ENCODE measurements around the gene SPINK5.

The SPINK5 gene

GRCh38 chr5:148125641-148126040 is 61.9 kb downstream of the SPINK5 start:
- DNase-seq (ENCODE audit: insufficient read length, low spot score) (no peak), FAIRE-seq (no peak)
- TF ChIP-seq CTCF (IDR thresholded peaks at IDR 0.05; ENCODE audit: insufficient read depth, missing control alignments): no peak

GRCh38 chr5:148135091-148136048 is 71.6 kb downstream of the SPINK5 start:
- TF ChIP-seq CTCF (IDR thresholded peaks at IDR 0.05; ENCODE audit: insufficient read depth, missing control alignments): no peak
- DNase-seq (ENCODE audit: insufficient read length, low spot score): no peak
- FAIRE-seq: no peak

DNA sequence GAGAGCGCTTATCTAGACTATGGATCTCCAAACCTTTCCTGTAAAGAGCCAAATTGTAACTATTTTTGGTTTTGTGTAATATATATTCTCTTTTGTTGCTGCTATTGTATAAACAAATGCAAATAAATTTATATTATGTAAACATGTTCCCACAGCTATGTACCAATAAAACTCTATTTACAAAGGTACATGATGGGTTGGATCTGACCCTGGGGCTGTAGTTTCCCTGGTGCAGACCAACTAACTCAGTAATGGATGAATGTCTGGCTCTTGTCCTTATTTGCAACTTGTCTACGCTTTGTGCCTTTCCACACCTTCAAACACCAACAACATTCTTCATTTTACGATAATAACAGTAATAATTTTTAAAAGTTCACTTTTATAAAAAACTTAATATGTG is 77.1 kb downstream of the SPINK5 start:
- no peak for TF ChIP-seq CTCF (IDR thresholded peaks at IDR 0.05; ENCODE audit: insufficient read depth, missing control alignments)

DNA sequence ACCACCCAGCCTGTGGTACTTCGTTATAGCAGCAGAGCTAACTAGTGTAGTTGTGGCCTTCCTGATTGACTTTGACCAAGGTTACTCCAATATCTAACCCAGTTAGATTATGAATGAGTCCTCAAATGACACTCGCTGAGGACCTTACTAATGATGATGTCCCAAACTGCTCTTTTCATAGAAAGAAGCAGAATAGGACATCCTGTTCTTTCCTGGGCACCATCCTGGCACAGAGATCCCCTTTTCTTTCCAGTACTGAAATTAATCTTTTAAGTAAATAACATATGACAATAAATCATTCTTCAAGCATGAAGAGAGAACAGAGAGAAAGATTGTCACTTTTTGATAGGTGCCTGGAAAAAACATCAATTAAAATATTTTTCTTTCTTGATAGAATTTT is 77.9 kb downstream of the SPINK5 start:
- TF ChIP-seq CTCF (IDR thresholded peaks at IDR 0.05; ENCODE audit: insufficient read depth, missing control alignments): no peak
- DNase-seq (ENCODE audit: insufficient read length, low spot score) (no peak), FAIRE-seq (no peak)

More for the DNA sequence above, 77.1 kb downstream of the SPINK5 start:
- no peak for FAIRE-seq
- no peak for DNase-seq (ENCODE audit: insufficient read length, low spot score)

GRCh38 chr5:148145916-148146315 is 82.1 kb downstream of the SPINK5 start:
- no peak for DNase-seq (ENCODE audit: insufficient read length, low spot score)
- TF ChIP-seq CTCF (IDR thresholded peaks at IDR 0.05; ENCODE audit: insufficient read depth, missing control alignments): no peak
- FAIRE-seq: no peak

GRCh38 chr5:148146487-148146886 is 82.7 kb downstream of the SPINK5 start:
- FAIRE-seq (no peak), DNase-seq (ENCODE audit: insufficient read length, low spot score) (no peak)
- TF ChIP-seq CTCF (IDR thresholded peaks at IDR 0.05; ENCODE audit: insufficient read depth, missing control alignments): no peak

DNA sequence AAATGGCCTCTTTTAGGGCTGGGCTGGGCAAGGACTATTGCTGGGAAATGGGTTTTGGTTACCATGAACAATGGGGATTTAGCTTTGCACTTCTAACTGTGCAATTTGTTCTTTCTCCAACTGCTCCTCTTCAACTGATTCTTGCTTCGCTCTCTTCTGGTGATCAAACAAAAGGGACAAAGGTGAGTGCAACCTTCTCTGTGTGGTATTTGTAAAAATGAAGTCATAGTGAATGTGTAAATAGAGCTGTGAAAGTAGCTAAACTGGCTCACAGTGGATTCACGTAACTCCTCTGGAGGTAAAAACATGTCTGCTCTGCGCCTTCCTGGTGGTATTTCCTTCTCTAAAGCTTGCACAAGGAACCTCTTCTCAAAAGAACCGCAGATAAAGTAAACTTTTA is 83.6 kb downstream of the SPINK5 start:
- FAIRE-seq (no peak), DNase-seq (ENCODE audit: insufficient read length, low spot score) (no peak)
- no peak for TF ChIP-seq CTCF (IDR thresholded peaks at IDR 0.05; ENCODE audit: insufficient read depth, missing control alignments)
